GM21529 (cell line): ENCODE data around the gene TMEM183A.
"Not testable (repeated sequence)": the region's sequence is repeated elsewhere in the genome, so short reads cannot be mapped to it uniquely, and the experiment has no call there.

Experiments
- ATAC-seq: cut with Tn5 transposase; IDR thresholded peaks from one replicate; pipeline ENCODE4 v1.9.1; 2021; ENCODE audit not compliant: unreplicated experiment

Gene TMEM183A

GRCh38 chr1:202986120-202986519, 21.1 kb upstream of the TMEM183A start:
- ATAC-seq: not testable (repeated sequence)

- no peak for ATAC-seq
Measured at GRCh38 chr1:202987255-202987654, 19.9 kb upstream of the TMEM183A start.

GRCh38 chr1:202987922-202988583, 19.1 kb upstream of the TMEM183A start:
- ATAC-seq: no peak

- ATAC-seq: no peak
Measured at GRCh38 chr1:202989879-202990278, 17.3 kb upstream of the TMEM183A start.

- no peak for ATAC-seq
Measured at GRCh38 chr1:202991112-202991511, 16.1 kb upstream of the TMEM183A start.

GRCh38 chr1:202994756-202995155, 12.4 kb upstream of the TMEM183A start:
- no peak for ATAC-seq

- no peak for ATAC-seq
Measured at GRCh38 chr1:202998836-202999750, 8.1 kb upstream of the TMEM183A start.

- ATAC-seq: no peak
Measured at GRCh38 chr1:203000217-203000944, 6.8 kb upstream of the TMEM183A start.

GRCh38 chr1:203001986-203002385, 5.2 kb upstream of the TMEM183A start:
- no peak for ATAC-seq

GRCh38 chr1:203002951-203003350, 4.2 kb upstream of the TMEM183A start:
- ATAC-seq: no peak

GRCh38 chr1:203005395-203006142, 1.6 kb upstream of the TMEM183A start:
- not testable (repeated sequence) for ATAC-seq

- ATAC-seq: no peak
Measured at GRCh38 chr1:203009185-203009584, 2.0 kb downstream of the TMEM183A start.

- ATAC-seq: no peak
Measured at GRCh38 chr1:203011582-203011981, 4.4 kb downstream of the TMEM183A start.

- ATAC-seq: no peak
Measured at GRCh38 chr1:203017061-203017460, 9.9 kb downstream of the TMEM183A start.

GRCh38 chr1:203017692-203018091, 10.5 kb downstream of the TMEM183A start:
- ATAC-seq: no peak

- not testable (repeated sequence) for ATAC-seq
Measured at GRCh38 chr1:203022855-203023254, 15.7 kb downstream of the TMEM183A start.

GRCh38 chr1:203025686-203026030, 18.5 kb downstream of the TMEM183A start:
- ATAC-seq: no peak

GRCh38 chr1:203026031-203026665, 19.0 kb downstream of the TMEM183A start, which contains the start of gene PPFIA4:
Gene PPFIA4 (plus strand): TSS chr1:203026491. CDS start chr1:203039009, 12,518 bp downstream.
- ATAC-seq: peak; percentile 82

GRCh38 chr1:203026666-203027663, 19.8 kb downstream of the TMEM183A start:
- peak; percentile 26 for ATAC-seq
